Erythroblast (primary cell): ENCODE results near the gene SLC16A2.

ENCODE experiments used
- GATA1 ChIP-seq: IDR thresholded peaks from 2 replicates; pipeline ENCODE4 v1.6.1; 2011; ENCODE audit warnings: low read depth, mild to moderate bottlenecking, control low read depth, low read length, moderate library complexity
- POLR2A ChIP-seq: IDR thresholded peaks from 2 replicates; pipeline ENCODE4 v1.6.1; 2011; ENCODE audit warnings: mild to moderate bottlenecking, low read length

GRCh38 chrX:74509989-74510388, 88.7 kb downstream of the SLC16A2 start:
- TF ChIP-seq POLR2A (no peak), GATA1 (no peak)
